Stimulated activated naive CD8-positive, alpha-beta T cell treated with anti-CD3 and anti-CD28 coated beads, Interleukin-15, Interleukin-2, amounts not matched to agents 100 ng/mL and 50 ng/mL, for 24 hours (primary cell): ENCODE results near the gene MORN5.

Experiments
- H3K27ac Mint-ChIP-seq: one replicate; pipeline ENCODE4 v1.8.0; 2021; ENCODE audit warnings: mild to moderate bottlenecking, mixed read lengths
- H3K27me3 Mint-ChIP-seq: one replicate; pipeline ENCODE4 v1.8.0; 2021; ENCODE audit warnings: mixed read lengths
- H3K36me3 Mint-ChIP-seq: one replicate; pipeline ENCODE4 v1.8.0; 2021; ENCODE audit warnings: low read depth, mixed read lengths
- H3K4me1 Mint-ChIP-seq: one replicate; pipeline ENCODE4 v1.8.0; 2021; ENCODE audit warnings: low read depth, mixed read lengths
- H3K4me3 Mint-ChIP-seq: one replicate; pipeline ENCODE4 v1.8.0; 2021; ENCODE audit warnings: mild to moderate bottlenecking, mixed read lengths
- H3K9me3 Mint-ChIP-seq: one replicate; pipeline ENCODE4 v1.8.0; 2021; ENCODE audit warnings: mixed read lengths

MORN5 gene

DNA sequence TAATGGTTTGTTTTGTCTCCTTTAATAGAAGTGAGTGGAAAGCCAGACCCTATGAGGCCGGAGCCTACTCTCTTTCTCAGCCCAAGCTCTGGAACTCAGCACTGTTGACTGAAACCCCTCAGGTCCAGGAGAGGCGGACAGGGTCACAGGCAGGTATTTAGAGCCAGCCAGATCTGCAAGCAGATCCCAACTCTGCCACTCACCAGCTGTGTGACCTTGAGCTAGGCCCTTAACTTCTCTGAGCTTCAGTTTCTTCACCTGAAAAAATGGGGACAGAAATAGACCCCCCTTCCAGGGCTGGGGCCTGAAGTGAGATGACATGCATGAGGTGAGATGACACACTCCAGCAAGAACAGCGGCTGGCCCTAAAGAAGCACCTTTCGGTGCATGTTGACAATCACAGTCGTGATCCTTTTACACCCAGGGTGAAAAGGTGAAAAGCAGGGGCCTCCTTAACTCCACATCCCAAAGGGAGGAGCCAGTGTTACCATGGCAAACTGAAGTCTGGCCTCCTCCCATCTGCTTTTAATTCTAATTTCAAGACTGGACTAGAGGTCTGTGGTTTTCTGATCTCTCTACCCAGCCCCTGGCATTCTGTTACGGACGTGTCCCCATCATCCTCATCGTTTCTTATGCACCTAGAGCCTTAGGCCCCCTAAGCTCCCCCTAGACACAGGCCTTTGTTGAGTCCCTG lies 27.2 kb downstream of the MORN5 start:
- H3K4me1 Mint-ChIP-seq: no peaks in the 10 kb centered on the region
- no peaks in the 10 kb centered on the region for H3K9me3 Mint-ChIP-seq
- no peak overlapping the region for H3K4me3 Mint-ChIP-seq
- H3K36me3 Mint-ChIP-seq: no peaks in the 10 kb centered on the region
- H3K27me3 Mint-ChIP-seq: peaks cover 4% of the 10 kb centered on the region
- no peak overlapping the region for H3K27ac Mint-ChIP-seq

DNA sequence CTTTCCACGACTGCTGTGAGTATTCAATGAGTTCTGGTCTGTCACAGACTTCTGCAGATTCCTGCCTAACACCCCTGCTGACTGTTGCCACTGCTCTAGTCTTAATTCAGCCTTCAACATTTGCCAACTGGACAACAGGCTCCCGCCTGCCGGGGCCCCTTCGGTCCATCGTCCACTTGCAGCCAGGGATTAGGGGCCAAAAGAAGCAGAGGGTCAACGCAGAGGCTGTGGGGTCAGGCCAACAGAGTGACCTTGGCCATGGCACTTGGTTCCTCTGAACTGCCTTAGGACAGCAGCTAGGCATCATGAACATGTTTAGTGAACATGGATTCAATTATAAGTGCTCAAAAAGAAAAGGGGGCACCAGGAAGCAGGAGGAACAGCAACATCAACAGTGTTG lies 28.7 kb downstream of the MORN5 start:
- Mint-ChIP-seq H3K36me3 (no peaks in the 10 kb centered on the region), H3K4me3 (no peak overlapping the region), H3K4me1 (no peaks in the 10 kb centered on the region), H3K27me3 (peaks cover 3% of the 10 kb centered on the region), H3K9me3 (no peaks in the 10 kb centered on the region), H3K27ac (no peak overlapping the region)

DNA sequence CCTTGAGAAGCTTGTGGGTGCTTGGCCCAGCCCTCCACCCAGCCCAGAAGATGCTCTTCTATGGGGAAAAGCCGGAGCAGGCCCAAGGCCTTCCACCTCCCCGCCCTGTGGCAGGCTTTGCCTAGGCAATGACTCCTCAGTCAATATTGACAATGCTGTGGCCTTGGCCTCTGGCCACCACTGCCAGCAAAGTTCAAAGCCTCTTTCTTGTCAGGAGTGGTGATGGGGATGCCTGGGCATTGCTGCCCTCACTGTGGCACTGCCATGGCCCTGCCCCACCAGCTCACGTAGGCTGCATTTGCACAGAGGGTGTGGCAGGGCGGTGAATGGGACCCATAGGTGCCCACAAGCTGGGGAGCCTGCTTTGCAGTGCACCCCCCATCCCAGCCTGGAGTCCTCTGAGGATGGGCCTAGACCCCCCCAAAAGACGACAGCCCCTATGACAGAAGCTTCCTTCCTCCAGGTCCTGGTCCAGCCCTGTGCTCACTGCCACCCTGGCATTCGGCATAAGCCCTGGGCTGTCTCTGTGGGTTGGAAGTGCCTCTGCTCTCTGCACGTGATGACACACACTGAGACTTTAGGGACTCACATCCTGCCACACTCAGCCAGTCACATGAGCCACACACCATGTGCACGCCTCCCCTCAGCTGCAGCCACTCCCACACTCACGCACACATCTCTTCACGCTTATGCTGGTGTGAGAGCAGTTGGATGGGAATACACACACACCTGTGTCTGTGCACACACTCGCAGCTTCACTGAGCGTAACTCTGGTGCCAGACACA lies 31.1 kb downstream of the MORN5 start:
- H3K4me1 Mint-ChIP-seq: no peaks in the 10 kb centered on the region
- no peaks in the 10 kb centered on the region for H3K9me3 Mint-ChIP-seq
- no peak overlapping the region for H3K27ac Mint-ChIP-seq
- no peak overlapping the region for H3K4me3 Mint-ChIP-seq
- H3K27me3 Mint-ChIP-seq: no peaks in the 10 kb centered on the region
- H3K36me3 Mint-ChIP-seq: no peaks in the 10 kb centered on the region

DNA sequence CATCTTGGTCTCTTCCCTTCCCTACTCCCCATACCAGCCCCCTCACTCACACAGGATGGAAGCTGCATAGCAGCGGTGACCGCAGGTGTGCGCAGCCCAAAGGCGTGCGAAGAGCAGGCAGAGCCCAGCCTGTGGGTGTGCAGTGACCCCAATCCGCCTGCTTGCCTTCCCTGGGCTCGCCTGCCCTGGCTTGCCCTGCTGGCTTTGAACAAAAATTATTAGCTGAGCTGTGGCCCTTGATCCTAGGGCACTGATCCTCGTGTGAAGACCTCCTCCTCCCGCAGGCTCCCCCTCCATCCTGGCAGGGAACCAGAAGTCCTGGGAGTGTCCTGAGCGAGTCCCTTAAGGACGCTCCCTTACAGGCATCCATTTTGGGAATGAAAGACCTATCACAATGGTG lies 31.9 kb downstream of the MORN5 start:
- no peaks in the 10 kb centered on the region for H3K36me3 Mint-ChIP-seq
- H3K27ac Mint-ChIP-seq: no peak overlapping the region
- H3K4me3 Mint-ChIP-seq: no peak overlapping the region
- H3K4me1 Mint-ChIP-seq: no peaks in the 10 kb centered on the region
- no peaks in the 10 kb centered on the region for H3K27me3 Mint-ChIP-seq
- no peaks in the 10 kb centered on the region for H3K9me3 Mint-ChIP-seq

DNA sequence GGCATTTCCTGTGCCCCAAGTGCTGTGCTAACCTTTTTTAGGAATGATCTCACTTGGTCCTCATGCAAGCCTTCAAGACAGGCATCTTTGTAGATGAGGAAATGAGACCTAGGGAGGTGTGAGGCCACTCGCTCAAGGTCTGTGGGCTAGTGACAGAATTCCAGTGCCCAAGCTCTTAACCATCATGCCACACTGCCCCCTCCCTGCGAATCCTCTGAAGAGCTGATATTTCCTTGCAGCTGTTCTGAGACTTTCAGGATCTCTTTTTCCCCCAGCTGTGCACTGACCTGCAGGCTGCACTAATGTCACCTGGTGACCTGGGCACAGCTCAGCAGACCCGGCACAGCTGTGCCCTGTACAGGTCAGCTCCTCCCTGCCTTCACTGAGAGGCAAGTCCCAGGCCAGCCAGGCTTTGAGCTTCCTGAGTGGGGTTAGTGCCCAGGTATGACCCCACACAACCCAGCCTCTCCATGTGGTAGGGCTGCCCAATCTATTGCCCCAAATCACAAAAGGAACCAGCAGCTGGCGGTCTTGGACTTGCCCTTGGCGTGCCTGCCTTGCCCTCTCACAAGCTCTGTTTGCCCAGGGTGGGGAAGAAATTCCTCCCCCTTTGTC lies 32.7 kb downstream of the MORN5 start:
- Mint-ChIP-seq H3K4me1 (no peaks in the 10 kb centered on the region), H3K9me3 (no peaks in the 10 kb centered on the region), H3K27me3 (peaks cover 6% of the 10 kb centered on the region), H3K36me3 (no peaks in the 10 kb centered on the region), H3K27ac (no peak overlapping the region), H3K4me3 (no peak overlapping the region)

DNA sequence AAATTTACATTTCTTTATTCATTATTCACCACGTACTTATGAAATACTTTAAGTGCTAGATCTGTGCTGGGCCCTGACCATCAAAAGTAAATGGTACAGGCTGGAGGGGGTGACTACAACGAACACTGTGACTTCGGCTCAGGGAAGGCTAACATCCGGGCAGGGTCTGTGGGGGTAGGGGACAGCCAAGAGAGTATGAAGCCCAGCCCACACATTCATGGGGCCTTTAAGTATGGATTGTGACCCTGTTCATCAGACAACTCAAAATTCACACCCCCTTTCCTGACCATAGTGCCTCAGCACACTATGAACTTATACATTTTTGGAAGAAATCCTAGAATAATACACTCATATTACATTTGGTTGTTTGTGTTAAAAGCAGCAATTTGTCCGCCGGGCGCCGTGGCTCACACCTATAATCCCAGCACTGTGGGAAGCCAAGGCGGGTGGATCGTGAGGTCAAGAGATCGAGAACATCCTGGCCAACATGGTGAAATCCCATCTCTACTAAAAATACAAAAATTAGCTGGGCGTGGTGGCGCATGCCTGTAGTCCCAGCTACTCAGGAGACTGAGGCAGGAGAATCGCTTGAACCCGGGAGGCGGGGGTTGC lies 33.3 kb downstream of the MORN5 start:
- no peaks in the 10 kb centered on the region for H3K4me1 Mint-ChIP-seq
- H3K27me3 Mint-ChIP-seq: peaks cover 7% of the 10 kb centered on the region
- no peak overlapping the region for H3K27ac Mint-ChIP-seq
- no peak overlapping the region for H3K4me3 Mint-ChIP-seq
- H3K9me3 Mint-ChIP-seq: no peaks in the 10 kb centered on the region
- no peaks in the 10 kb centered on the region for H3K36me3 Mint-ChIP-seq

DNA sequence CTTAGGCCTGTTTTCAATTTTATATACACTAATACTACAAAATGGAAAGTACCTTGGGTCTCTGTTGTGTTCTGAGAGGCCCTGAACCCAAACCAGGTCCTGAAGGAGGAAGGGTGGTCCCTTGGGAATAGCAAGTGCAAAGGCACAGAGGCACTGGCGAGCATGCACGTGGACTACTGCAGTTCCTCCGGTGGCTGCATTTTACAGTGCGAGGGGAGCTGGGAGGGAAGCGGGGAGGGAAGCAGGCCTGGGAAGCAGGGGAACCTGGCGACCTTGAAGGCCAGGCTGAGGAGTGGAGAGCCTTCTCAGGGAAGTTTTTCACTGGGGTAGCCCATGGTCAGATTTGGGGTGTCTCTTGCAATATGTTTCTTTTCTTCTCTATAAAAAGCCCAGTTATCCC lies 33.9 kb downstream of the MORN5 start:
- H3K27ac Mint-ChIP-seq: no peak overlapping the region
- no peaks in the 10 kb centered on the region for H3K36me3 Mint-ChIP-seq
- H3K4me1 Mint-ChIP-seq: no peaks in the 10 kb centered on the region
- H3K9me3 Mint-ChIP-seq: no peaks in the 10 kb centered on the region
- peaks cover 10% of the 10 kb centered on the region for H3K27me3 Mint-ChIP-seq
- H3K4me3 Mint-ChIP-seq: no peak overlapping the region

DNA sequence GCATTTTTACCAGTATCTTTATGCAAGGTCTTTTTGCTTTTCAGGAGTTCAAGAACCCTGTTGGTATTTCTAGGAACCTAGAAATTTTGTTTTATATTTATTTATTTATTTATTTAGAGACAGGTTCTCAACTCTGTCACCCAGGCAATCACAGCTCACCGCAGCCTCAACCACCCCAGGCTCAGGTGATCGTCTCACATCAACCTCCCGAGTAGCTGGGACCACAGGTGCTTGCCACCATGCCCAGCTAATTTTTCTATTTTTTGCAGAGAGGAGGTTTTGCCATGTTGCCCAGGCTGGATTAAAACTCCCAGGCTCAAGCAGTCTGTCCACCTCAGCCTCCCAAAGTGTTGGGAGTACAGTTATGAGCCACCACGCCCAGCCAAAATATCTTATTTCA lies 36.2 kb downstream of the MORN5 start:
- no peak overlapping the region for H3K27ac Mint-ChIP-seq
- H3K4me1 Mint-ChIP-seq: no peaks in the 10 kb centered on the region
- H3K27me3 Mint-ChIP-seq: peaks cover 10% of the 10 kb centered on the region
- H3K4me3 Mint-ChIP-seq: no peak overlapping the region
- no peaks in the 10 kb centered on the region for H3K36me3 Mint-ChIP-seq
- no peaks in the 10 kb centered on the region for H3K9me3 Mint-ChIP-seq

DNA sequence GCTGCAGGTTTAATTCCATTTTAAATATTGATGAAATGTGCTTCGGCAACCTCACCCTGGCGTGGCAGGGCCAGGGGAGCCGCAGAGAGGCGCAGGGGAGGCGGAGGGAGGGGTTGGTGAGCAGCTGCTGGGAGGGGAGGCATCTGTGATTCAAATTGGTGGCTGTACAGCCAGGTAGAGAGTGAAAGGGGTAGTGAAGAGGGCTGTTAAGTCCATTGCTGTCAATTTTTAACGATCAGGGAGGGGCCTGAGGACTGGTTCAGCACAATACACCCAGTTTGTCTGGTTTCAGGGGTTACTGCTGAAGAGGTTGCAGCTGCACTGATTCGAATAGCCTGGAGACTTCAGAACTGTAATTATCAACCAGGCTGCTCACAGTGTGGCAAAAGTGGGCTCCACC lies 37.7 kb downstream of the MORN5 start:
- no peaks in the 10 kb centered on the region for H3K4me1 Mint-ChIP-seq
- H3K36me3 Mint-ChIP-seq: no peaks in the 10 kb centered on the region
- no peaks in the 10 kb centered on the region for H3K9me3 Mint-ChIP-seq
- H3K4me3 Mint-ChIP-seq: no peak overlapping the region
- H3K27ac Mint-ChIP-seq: no peak overlapping the region
- H3K27me3 Mint-ChIP-seq: peaks cover 10% of the 10 kb centered on the region

DNA sequence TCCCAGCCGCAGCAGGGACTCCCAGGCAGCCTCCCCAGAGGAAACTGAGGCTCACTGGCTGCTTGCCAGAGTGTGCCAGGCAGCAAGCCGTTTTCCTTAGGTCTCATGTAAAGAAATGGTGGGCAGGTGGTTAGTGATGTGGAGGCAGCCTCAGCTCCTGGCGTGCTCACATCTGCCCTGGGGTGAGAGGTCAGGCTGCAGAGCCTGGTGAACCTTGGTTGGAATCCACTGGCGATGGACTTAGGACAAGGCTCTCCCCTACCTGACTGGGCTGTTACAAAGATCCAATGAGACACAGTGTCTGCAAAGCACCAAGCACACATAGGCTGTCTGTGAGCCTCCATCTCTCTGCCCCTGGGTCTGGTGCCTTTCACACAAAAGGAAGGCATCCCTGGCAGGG lies 38.2 kb downstream of the MORN5 start:
- no peak overlapping the region for H3K27ac Mint-ChIP-seq
- peaks cover 10% of the 10 kb centered on the region for H3K27me3 Mint-ChIP-seq
- H3K4me1 Mint-ChIP-seq: no peaks in the 10 kb centered on the region
- H3K9me3 Mint-ChIP-seq: no peaks in the 10 kb centered on the region
- no peak overlapping the region for H3K4me3 Mint-ChIP-seq
- no peaks in the 10 kb centered on the region for H3K36me3 Mint-ChIP-seq

DNA sequence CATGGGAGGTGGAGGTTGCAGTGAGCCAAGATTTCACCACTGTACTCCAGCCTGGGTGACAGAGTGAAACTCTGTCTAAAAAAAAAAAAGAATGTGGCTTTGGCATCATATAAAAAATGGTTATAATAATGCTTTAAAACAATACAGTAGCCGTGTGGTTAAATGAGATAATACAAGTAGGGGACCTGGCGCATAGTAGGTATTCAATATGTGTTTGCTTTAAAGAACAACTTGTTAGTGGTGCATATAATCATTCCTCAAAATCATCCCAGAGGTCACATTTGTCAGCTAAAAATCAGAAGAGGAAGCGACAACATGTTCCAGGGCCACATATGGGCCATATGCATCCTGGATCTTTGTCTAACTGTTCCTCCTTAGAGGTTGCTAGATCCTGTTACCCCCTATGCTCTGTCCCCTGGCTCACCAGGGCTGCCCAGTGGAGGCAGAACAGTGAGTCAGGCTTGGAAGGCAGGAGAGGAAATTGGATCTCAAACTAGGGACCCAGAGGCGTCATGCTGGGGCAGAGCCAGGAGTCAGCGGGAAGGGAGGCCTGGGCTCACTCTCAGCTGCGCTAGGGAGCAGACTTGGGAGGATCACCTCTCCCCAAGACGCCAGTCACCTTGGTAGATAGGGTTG lies 41.4 kb downstream of the MORN5 start:
- peaks cover 10% of the 10 kb centered on the region for H3K27me3 Mint-ChIP-seq
- H3K4me3 Mint-ChIP-seq: no peak overlapping the region
- H3K36me3 Mint-ChIP-seq: no peaks in the 10 kb centered on the region
- H3K9me3 Mint-ChIP-seq: no peaks in the 10 kb centered on the region
- H3K27ac Mint-ChIP-seq: no peak overlapping the region
- no peaks in the 10 kb centered on the region for H3K4me1 Mint-ChIP-seq

DNA sequence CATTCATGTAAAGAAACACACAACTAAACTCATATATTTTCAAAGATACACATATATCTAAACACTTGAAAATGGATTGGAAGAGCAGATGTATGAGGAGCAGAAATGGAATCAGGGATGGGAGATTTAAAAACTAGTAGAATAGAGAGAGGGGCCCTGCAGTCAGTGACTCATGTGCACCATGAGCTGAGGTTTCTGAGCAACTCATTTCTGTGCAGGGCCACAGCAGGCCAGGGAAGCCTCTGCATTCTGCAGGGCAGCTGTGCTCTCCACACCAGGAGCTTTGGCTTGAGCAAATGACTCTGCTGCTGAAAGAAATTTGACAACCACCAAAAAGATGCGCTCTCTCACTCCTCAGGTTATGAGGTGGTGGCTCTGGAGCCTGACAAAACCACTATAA lies 41.9 kb downstream of the MORN5 start:
- Mint-ChIP-seq H3K27ac (no peak overlapping the region), H3K4me3 (no peak overlapping the region), H3K9me3 (no peaks in the 10 kb centered on the region), H3K4me1 (no peaks in the 10 kb centered on the region), H3K27me3 (peaks cover 10% of the 10 kb centered on the region), H3K36me3 (no peaks in the 10 kb centered on the region)

DNA sequence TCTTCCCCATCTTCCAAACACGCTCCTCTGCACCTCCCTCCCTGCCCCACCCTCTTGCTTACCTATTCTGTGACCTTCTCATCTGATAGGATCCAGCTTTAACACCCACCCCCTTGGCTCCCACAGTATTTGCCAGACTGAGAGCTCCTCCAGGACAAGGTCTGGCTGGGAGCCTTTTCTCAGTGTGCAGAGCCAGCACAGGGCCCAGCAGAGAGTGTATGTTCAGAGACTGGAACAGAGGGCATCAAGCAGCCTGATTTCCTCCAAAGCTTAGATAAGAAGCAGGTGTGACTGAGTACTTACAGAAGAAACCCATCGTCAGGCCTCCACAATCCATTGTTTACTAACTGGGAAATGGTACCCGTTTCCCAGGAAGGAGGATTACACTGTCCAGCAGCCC lies 42.4 kb downstream of the MORN5 start:
- no peaks in the 10 kb centered on the region for H3K36me3 Mint-ChIP-seq
- peaks cover 10% of the 10 kb centered on the region for H3K27me3 Mint-ChIP-seq
- H3K4me3 Mint-ChIP-seq: no peak overlapping the region
- no peaks in the 10 kb centered on the region for H3K4me1 Mint-ChIP-seq
- H3K27ac Mint-ChIP-seq: no peak overlapping the region
- H3K9me3 Mint-ChIP-seq: no peaks in the 10 kb centered on the region

DNA sequence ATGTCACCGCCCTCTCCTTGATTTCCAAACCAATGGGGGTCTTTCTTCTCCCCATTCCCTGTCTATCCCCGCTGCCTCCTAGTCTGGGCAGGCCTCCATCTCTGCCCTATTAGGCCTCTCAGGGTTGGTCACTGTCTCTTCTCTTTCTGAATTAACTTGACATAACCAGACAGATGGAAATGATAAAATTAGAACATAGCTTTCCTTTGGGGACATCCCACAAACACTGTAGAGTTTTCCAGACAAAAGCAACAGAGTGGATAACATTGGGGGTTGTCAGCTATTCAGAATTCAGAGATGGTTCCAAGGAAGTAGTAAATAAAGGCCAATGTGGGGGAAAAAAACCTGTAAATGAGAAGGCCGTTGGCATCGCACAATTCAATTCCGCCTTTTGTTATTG lies 44.3 kb downstream of the MORN5 start:
- H3K27ac Mint-ChIP-seq: no peak overlapping the region
- H3K4me1 Mint-ChIP-seq: no peaks in the 10 kb centered on the region
- no peaks in the 10 kb centered on the region for H3K36me3 Mint-ChIP-seq
- H3K4me3 Mint-ChIP-seq: no peak overlapping the region
- H3K9me3 Mint-ChIP-seq: no peaks in the 10 kb centered on the region
- peaks cover 13% of the 10 kb centered on the region for H3K27me3 Mint-ChIP-seq

DNA sequence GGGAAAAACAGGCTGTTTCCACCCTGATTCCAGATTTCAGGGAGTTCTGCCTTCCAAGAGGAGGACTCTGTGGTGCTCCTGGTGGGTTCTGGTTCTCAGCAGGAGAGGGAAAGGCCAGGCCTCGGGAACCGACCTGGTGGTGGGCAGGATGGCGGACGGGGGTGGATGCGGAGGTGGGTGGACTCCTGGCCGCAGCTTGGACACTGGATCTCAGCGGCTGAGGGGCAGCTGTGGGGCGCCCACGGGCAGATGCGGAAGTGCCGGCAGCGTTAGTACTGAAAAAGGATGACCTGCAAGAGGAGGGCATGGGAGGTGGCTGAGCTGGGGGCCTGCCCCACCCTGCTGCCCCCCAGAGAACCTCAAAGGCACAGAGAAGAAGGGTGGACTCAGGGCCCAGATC lies 44.8 kb downstream of the MORN5 start:
- no peak overlapping the region for H3K4me3 Mint-ChIP-seq
- no peaks in the 10 kb centered on the region for H3K36me3 Mint-ChIP-seq

More for the DNA sequence above, 44.8 kb downstream of the MORN5 start:
- no peaks in the 10 kb centered on the region for H3K4me1 Mint-ChIP-seq
- no peak overlapping the region for H3K27ac Mint-ChIP-seq
- H3K9me3 Mint-ChIP-seq: no peaks in the 10 kb centered on the region
- peaks cover 14% of the 10 kb centered on the region for H3K27me3 Mint-ChIP-seq
